NOMO-1 treated with DMSO at 0.1 percent for 48 hours (cell line): ENCODE results near the gene SS18.

Experiments
- DNase-seq: peaks from one replicate; lab custom pipeline; 2025; ENCODE audit not compliant: unreplicated experiment; lab: John Stamatoyannopoulos, UW

SS18 gene

GRCh38 chr18:26073758-26074157 lies 16.7 kb downstream of the SS18 start:
- DNase-seq = no peak

DNA sequence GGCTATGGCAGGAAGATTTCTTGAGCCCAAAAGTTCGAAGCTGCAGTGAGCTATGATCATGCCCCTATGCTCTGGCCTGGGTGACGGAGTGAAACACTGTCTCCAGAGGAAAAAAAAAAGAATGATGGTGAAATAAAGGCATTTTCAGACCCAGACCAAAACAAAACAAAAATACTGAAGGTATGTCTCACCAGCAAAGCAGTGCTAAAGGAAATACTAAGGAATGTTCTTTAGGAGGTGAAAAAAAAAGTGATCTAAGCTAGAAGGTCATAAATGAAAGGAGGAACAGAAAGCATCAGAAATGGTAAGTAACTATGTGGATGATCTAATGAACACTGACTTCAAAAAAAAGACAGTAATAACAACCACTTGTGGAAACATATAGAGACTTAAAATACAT lies 18.7 kb downstream of the SS18 start:
- DNase-seq = no peak

GRCh38 chr18:26071020-26071419 lies 19.4 kb downstream of the SS18 start:
- no peak for DNase-seq

DNA sequence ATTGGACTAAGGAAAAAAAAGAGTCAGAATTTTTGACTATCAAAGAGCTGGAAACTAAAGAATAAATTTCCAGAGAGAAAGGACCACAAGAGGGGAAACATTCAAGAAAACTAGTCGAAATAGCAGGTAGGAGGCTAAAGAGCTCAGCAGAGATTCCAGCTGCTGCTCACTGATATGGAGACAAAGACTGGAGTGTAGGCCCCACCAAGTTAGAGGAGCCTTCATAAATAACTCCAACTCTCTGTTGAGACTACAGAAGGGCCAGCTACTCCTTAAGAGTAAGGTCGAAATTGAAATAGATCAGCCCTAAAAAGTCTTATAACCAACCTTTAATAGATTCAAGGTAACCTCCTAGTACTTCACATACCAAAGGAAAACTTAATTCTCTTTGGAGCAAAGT lies 31.1 kb downstream of the SS18 start:
- DNase-seq = no peak

- no peak for DNase-seq
Measured at GRCh38 chr18:26057344-26057773, 33.1 kb downstream of the SS18 start.

- DNase-seq = no peak
Measured at GRCh38 chr18:26056291-26056690, 34.1 kb downstream of the SS18 start.

DNA sequence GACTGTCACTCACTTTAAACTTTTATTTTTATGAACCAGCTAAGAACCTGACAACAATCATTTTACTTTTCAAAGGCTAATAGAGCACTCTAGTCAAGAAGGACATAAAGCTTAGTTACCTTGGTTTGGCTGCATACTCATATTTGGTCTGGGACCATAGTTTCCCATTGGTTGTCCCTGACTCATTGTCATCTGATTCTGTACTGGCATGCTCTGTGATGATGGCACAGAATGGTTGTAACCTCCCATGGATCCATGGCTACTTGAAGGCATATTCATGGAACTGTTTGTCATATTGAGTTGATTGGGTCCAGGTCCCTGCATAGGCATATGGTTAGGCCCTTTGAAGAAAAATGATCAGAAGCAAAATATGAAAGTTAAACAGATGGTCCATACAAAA lies 37.9 kb downstream of the SS18 start:
- DNase-seq = no peak

GRCh38 chr18:26051843-26052242 lies 38.6 kb downstream of the SS18 start:
- DNase-seq = no peak

- no peak for DNase-seq
Measured at GRCh38 chr18:26046419-26047077, 43.9 kb downstream of the SS18 start.

GRCh38 chr18:26044807-26045206 lies 45.6 kb downstream of the SS18 start:
- DNase-seq = no peak

- no peak for DNase-seq
Measured at GRCh38 chr18:26040051-26040656, 50.3 kb downstream of the SS18 start.

DNA sequence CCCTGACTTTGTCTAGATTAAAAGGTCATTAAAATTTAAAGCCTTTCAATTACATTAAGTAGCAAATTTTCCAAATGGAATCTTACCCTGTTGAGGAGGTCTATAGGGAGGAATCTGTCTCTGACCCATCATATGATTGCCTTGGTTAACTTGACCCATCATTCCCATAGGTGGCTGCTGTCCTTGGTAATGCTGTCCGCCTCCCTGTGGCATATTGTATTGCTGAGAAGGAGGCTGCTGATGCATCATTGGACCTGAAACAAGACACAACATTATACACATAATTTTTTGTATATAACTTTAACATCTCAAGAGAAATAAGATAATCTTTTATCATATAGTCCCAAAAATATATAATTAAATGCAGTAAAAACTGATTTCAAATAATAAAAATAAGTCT lies 51.2 kb downstream of the SS18 start:
- no peak for DNase-seq

DNA sequence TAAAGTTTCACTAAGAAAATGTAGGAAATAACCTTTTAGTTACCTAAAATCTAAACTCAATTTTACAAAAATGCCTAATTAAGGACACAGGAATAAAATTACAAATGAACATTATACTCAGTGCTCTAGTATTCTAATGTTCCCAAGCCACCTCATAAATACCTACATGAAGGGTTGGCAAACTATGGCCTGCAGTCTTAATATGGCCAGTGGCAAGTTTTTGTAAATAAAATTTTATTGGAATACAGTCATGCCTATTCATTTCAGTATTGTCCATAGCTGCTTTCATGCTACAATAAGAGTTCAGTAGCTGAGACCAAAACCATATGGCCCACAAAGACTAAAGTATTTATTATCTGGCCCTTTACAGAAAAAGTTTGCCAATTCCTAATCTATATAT lies 53.8 kb downstream of the SS18 start:
- no peak for DNase-seq

DNA sequence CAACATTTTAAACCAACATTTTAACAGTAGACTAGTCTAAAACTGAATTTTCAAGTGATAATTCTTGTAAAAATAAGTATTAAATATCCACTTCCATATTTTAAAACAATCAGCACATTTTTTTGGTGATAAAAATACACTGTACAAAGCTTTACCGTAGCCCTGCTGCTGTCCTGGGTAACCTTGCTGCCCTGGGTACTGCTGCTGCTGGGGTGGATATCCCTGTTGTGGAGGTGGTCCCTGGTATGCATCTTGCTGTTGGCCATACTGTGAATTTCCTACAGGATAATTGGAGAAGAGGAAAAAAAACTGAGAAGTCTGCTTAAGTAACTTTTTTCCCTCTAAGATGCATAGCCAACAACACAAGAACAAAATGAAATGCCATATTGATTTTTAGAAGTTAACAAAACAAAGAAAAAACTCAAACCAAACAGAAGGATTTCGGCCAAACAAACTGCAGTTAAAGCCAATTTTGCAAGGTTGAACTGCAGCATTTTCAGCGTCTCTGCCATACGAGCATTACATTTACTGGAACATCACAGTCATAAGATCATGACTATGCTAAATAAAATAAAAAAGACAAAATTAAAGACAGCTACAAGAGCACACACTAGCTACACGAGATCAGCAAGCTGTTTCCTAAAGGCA lies 55.4 kb downstream of the SS18 start:
- no peak for DNase-seq

GRCh38 chr18:26022585-26022984 lies 67.8 kb downstream of the SS18 start:
- DNase-seq = no peak

GRCh38 chr18:26021061-26021754 lies 69.2 kb downstream of the SS18 start:
- no peak for DNase-seq

- peak; percentile 7 for DNase-seq
Measured at GRCh38 chr18:26017929-26018328, 72.5 kb downstream of the SS18 start.

- DNase-seq = no peak
Measured at GRCh38 chr18:26014462-26014861, 76.0 kb downstream of the SS18 start.

- DNase-seq = no peak
Measured at GRCh38 chr18:26008619-26009018, 81.8 kb downstream of the SS18 start.

DNA sequence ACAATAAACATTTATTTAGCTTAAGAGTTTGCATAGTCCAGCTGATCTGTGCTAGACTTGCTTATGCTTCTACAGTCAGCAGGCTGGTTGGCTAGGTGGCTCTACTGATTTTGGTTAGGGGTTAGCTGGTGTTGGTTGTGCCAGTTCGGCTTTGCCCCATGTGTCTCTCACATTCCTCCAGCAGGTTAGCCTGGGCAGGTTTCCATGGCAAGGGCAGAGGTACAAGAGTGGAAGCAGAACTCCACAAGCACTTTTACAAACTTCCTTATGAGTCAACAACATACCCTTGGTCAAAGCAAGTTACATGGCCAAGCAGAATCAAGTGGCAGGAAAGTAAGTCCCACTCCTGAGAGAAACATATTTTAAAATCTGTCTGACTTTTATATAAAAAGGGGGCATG lies 82.3 kb downstream of the SS18 start:
- DNase-seq = no peak

DNA sequence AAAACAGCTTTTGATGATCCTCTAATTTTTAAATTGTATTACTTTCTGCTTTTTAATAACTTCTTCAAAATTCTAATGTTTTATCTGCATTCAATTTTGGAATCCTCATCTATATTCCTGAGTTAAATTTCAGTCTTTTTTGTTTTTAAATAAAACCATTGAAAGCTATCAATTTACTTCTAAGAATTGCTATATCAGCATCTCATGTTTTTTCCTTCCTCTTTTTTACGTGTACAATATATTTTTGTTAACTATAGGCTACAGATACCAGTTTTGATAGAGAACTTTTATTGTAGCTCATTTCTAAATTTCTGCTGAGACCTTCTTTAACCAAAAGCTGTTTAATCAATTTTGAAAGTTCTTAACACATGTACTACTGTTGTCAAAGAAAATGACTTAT lies 84.5 kb downstream of the SS18 start:
- DNase-seq = no peak

DNA sequence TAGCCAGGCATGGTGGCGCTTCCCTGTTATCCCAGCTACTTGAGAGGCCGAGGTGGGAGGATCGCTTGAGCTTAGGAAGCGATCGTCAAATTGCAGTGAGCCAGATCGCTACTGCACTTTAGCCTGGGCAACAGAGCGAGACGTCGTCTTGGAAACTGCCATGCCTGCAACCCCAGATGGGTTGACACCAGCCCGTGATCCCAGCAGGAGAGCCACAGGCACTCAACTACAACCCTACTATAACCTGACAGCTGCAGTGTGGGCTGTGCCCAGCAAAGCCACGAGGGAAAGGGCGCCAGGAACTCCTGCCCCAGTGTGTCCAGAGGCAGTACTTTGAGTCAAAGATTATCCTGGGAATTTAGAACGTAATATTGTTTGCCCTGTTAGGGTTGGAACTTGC lies 85.6 kb downstream of the SS18 start:
- no peak for DNase-seq
